HEK293T (cell line): ENCODE results near the gene CCDC24.

Experiments used
- BHLHE40 ChIP-seq: fragments of 450-650 bp; IDR thresholded peaks from 2 replicates; pipeline ENCODE4 v1.6.1; 2016; ENCODE audit warnings: mild to moderate bottlenecking, moderate library complexity, borderline replicate concordance
- CTBP1 ChIP-seq: fragments of 450-650 bp; IDR thresholded peaks from 2 replicates; pipeline ENCODE4 v1.6.1; 2016; ENCODE audit warnings: borderline replicate concordance
- FOXK2 ChIP-seq: fragments of 450-650 bp; IDR thresholded peaks from 2 replicates; pipeline ENCODE4 v1.6.1; 2016; ENCODE audit warnings: mild to moderate bottlenecking
- HDGF ChIP-seq: fragments of 450-650 bp; IDR thresholded peaks from 2 replicates; pipeline ENCODE4 v1.6.1; 2017; ENCODE audit warnings: antibody characterized with exemption, borderline replicate concordance
- ZNF384 ChIP-seq: fragments of 450-650 bp; IDR thresholded peaks from 2 replicates; pipeline ENCODE4 v1.6.1; 2016

GRCh38 chr1:43998000-43998378 lies 6.6 kb downstream of the CCDC24 start:
- TF ChIP-seq BHLHE40, result no peak
- no peak for TF ChIP-seq FOXK2
- TF ChIP-seq CTBP1, result no peak
- TF ChIP-seq ZNF384, result no peak
- no peak for TF ChIP-seq HDGF
